Panc1 (cell line): Measurements from ENCODE around the gene DLK2. TPM values are rescaled to one million over a fixed set of nuclear protein-coding genes. Genes with fewer than 3 reads are reported as not detected.
"Not testable (repeated sequence)": the region's sequence is repeated elsewhere in the genome, so short reads cannot be mapped to it uniquely, and the experiment has no call there.

Experiments
- ATAC-seq: fragments of 200-7000 bp; cut with Tn5 transposase; 2 replicates; pipeline ENCODE4 v1.9.1; 2020; ENCODE audit warnings: mild to moderate bottlenecking, moderate library complexity
- BruUV-seq: library from RNA; stranded (reverse); fragments of 400-500 nt; replicated peaks from 2 replicates; lab custom pipeline; 2021; lab: Mats Ljungman, UMichigan
- CTCF ChIA-PET: fragments of 300-600 bp; sonication (Branson Sonifier 250); formaldehyde crosslinking; loops from one replicate; lab custom pipeline; 2022; ENCODE audit warnings: antibody characterized with exemption; lab: Charles Lee
- POLR2A ChIA-PET: fragments of 300-600 bp; sonication (Branson Sonifier 250); formaldehyde crosslinking; loops from one replicate; lab custom pipeline; 2022; ENCODE audit warnings: antibody characterized with exemption; lab: Charles Lee
- DNase-seq: peaks from one replicate; pipeline ENCODE4 v3.0.0-alpha.2; 2010; ENCODE audit warnings: low read depth, low spot score
- H3K27ac ChIP-seq: 2 replicates; pipeline ENCODE4 v1.5.1; 2011; ENCODE audit warnings: mild to moderate bottlenecking, low read length, inconsistent platforms
- H3K27me3 ChIP-seq: fragments of 200-500 bp; sonication (Bioruptor generic); 2 replicates; pipeline ENCODE4 v1.6.0; 2014; ENCODE audit warnings: low read length, inconsistent platforms; ENCODE audit not compliant: control insufficient read depth, insufficient read depth
- H3K36me3 ChIP-seq: fragments of 200-500 bp; sonication (Bioruptor generic); 2 replicates; pipeline ENCODE4 v1.5.1; 2014; ENCODE audit warnings: inconsistent platforms, mild to moderate bottlenecking, low read length, moderate library complexity; ENCODE audit not compliant: control insufficient read depth, insufficient read depth
- H3K4me1 ChIP-seq: 2 replicates; pipeline ENCODE4 v1.5.1; 2011; ENCODE audit warnings: inconsistent platforms, mild to moderate bottlenecking, low read length, moderate library complexity; ENCODE audit not compliant: control insufficient read depth, insufficient read depth
- H3K4me3 ChIP-seq, 2 experiments: 2 replicates each; pipeline ENCODE4 v1.5.1; 2011 to 2012; ENCODE audit warnings: low read depth in 2 of 2, low read length in 2 of 2, mild to moderate bottlenecking in 2 of 2, inconsistent platforms in 1 of 2, moderate library complexity in 1 of 2
- H3K9me3 ChIP-seq: fragments of 200-500 bp; sonication (Bioruptor generic); 2 replicates; pipeline ENCODE4 v1.5.1; 2014; ENCODE audit warnings: low read depth, mild to moderate bottlenecking, inconsistent platforms, low read length, moderate library complexity; ENCODE audit not compliant: control insufficient read depth, insufficient read depth
- POLR2AphosphoS5 ChIP-seq: IDR thresholded peaks from 2 replicates; pipeline ENCODE4 v1.6.1; 2012; ENCODE audit warnings: mild to moderate bottlenecking, low read depth, low read length, moderate library complexity
- SIN3A ChIP-seq: IDR thresholded peaks from 2 replicates; pipeline ENCODE4 v1.6.1; 2012; ENCODE audit warnings: low read depth, mild to moderate bottlenecking, low read length, moderate library complexity, borderline replicate concordance; ENCODE audit not compliant: insufficient read depth
- TCF7L2 ChIP-seq: IDR thresholded peaks from 2 replicates; pipeline ENCODE4 v1.6.1; 2011; ENCODE audit warnings: mild to moderate bottlenecking, low read depth, low read length, inconsistent platforms
- in situ Hi-C: cut with HindIII; loops from 2 replicates; pipeline ENCODE4 v1.10.0; 2016; ENCODE audit warnings: low sequenced_read_pairs, low pct_unique_long_range_greater_than_20kb
- intact Hi-C: fragments of 100-400 bp; cut with micrococcal nuclease; formaldehyde crosslinking; loops from one replicate; pipeline ENCODE4 v1.10.0; 2022; ENCODE audit not compliant: unreplicated experiment
- total RNA-seq: library from RNA; stranded (reverse); gene quantifications from one replicate; pipeline ENCODE4 v1.2.1, GENCODE V29; 2021; ENCODE audit not compliant: unreplicated experiment
- TF ChIP-seq, protein P1 (sequence below), 2 experiments: IDR thresholded peaks; 2 replicates each; pipeline ENCODE4 v1.6.1; 2011 to 2012; ENCODE audit warnings: low read depth in 2 of 2, control low read depth in 1 of 2, low read length in 1 of 2, mild to moderate bottlenecking in 1 of 2, moderate library complexity in 1 of 2; ENCODE audit not compliant: insufficient read depth in 1 of 2
- TF ChIP-seq, protein P2 (sequence below): fragments of 450-650 bp; IDR thresholded peaks from 2 replicates; pipeline ENCODE4 v1.5.1; 2017; ENCODE audit warnings: mild to moderate bottlenecking

DLK2 gene
- total RNA-seq, 1 experiment from 2014 or later = 19.1 TPM

DNA sequence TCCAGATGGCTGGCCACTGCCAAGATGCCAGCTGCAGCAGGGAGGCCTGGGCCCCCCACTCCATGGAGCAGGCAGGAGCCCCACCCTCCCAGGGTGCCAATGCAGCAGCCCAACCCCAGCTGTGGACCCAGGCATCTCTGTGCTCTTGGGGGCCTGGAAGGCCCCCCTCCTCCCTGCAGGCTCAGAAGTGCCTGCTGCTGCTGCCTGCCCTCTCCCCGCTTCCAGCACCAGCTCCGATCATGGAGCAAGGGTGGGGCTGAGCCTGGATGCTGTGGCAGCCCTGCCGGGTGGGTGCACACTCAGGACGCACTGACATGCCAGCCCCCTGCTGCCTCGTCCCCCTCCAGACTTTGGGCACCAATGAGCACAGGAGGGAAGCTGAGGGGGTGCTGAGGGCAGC, 42.8 kb downstream of the DLK2 start:
- in situ Hi-C loops (no loop called here), intact Hi-C loops (loop anchor here (5.0 kb wide), 1 partner anchor 1060 kb away; no protein-coding TSS in a partner anchor)
- ChIA-PET CTCF (no interaction called here), POLR2A (no interaction called here)
- Histone ChIP-seq H3K9me3 (no peaks in the 10 kb centered on the region), H3K36me3 (no peaks in the 10 kb centered on the region), H3K4me3 (no peak overlapping the region), H3K27me3 (no peaks in the 10 kb centered on the region), H3K27ac (no peak overlapping the region), H3K4me1 (no peaks in the 10 kb centered on the region)
- ATAC-seq = no peak
- DNase-seq = no peak
- TF ChIP-seq, protein P1, sequence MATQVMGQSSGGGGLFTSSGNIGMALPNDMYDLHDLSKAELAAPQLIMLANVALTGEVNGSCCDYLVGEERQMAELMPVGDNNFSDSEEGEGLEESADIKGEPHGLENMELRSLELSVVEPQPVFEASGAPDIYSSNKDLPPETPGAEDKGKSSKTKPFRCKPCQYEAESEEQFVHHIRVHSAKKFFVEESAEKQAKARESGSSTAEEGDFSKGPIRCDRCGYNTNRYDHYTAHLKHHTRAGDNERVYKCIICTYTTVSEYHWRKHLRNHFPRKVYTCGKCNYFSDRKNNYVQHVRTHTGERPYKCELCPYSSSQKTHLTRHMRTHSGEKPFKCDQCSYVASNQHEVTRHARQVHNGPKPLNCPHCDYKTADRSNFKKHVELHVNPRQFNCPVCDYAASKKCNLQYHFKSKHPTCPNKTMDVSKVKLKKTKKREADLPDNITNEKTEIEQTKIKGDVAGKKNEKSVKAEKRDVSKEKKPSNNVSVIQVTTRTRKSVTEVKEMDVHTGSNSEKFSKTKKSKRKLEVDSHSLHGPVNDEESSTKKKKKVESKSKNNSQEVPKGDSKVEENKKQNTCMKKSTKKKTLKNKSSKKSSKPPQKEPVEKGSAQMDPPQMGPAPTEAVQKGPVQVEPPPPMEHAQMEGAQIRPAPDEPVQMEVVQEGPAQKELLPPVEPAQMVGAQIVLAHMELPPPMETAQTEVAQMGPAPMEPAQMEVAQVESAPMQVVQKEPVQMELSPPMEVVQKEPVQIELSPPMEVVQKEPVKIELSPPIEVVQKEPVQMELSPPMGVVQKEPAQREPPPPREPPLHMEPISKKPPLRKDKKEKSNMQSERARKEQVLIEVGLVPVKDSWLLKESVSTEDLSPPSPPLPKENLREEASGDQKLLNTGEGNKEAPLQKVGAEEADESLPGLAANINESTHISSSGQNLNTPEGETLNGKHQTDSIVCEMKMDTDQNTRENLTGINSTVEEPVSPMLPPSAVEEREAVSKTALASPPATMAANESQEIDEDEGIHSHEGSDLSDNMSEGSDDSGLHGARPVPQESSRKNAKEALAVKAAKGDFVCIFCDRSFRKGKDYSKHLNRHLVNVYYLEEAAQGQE (IDR thresholded peaks at IDR 0.05; ENCODE audit: insufficient read depth in 1 of 2, low read depth in 2 of 2, low read length in 1 of 2) = no peak
- TF ChIP-seq POLR2AphosphoS5 (no peak), SIN3A (no peak), TCF7L2 (no peak)
- TF ChIP-seq, protein P2, sequence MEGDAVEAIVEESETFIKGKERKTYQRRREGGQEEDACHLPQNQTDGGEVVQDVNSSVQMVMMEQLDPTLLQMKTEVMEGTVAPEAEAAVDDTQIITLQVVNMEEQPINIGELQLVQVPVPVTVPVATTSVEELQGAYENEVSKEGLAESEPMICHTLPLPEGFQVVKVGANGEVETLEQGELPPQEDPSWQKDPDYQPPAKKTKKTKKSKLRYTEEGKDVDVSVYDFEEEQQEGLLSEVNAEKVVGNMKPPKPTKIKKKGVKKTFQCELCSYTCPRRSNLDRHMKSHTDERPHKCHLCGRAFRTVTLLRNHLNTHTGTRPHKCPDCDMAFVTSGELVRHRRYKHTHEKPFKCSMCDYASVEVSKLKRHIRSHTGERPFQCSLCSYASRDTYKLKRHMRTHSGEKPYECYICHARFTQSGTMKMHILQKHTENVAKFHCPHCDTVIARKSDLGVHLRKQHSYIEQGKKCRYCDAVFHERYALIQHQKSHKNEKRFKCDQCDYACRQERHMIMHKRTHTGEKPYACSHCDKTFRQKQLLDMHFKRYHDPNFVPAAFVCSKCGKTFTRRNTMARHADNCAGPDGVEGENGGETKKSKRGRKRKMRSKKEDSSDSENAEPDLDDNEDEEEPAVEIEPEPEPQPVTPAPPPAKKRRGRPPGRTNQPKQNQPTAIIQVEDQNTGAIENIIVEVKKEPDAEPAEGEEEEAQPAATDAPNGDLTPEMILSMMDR = no peak
- BruUV-seq = no TSS peak

DNA sequence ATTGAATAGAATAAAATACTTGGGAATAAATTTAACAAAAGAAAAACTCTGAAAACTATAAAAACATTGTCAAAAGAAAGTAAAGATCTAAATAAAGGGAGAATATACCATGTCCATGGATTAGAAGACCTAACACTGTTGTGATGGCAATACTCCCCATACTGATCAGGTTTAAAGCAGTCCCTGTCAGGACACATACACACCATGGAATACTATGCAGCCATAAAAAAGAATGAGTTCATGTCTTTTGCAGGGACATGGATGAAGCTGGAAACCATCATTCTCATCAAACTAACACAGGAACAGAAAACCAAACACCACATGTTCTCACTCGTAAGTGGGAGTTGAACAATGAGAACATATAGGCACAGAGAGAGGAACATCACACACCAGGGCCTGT, 44.6 kb downstream of the DLK2 start:
- H3K36me3 ChIP-seq, BruUV-seq, H3K27me3 ChIP-seq, in situ Hi-C loops, H3K9me3 ChIP-seq, POLR2A ChIA-PET, H3K4me3 ChIP-seq, H3K27ac ChIP-seq, H3K4me1 ChIP-seq, DNase-seq, CTCF ChIA-PET, ATAC-seq: not testable (repeated sequence)
- intact Hi-C loops = loop anchor here (5.0 kb wide), 1 partner anchor 1062 kb away; no protein-coding TSS in a partner anchor

DNA sequence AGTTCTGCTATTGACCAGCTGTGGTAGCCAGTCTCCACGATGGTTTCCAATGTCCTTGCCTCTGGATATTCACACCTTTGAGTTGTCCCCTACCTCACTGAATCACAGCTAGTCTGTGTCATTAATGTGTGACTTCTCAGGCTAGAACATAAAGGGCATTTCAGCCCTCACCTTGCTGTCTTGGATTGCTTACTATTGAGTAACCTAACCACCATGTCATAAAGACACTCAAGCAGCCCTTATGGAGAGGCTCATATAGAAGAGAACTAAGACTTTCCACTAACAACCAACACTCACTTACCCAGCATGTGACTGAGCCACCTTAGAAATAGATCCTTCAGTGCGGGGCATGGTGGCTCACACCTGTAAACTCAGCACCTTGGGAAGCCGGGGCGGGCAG, 47.1 kb downstream of the DLK2 start:
- TF ChIP-seq TCF7L2 (no peak), POLR2AphosphoS5 (no peak), SIN3A (no peak)
- TF ChIP-seq, protein P1 (IDR thresholded peaks at IDR 0.05; ENCODE audit: insufficient read depth in 1 of 2, low read depth in 2 of 2, low read length in 1 of 2) = no peak
- TF ChIP-seq, protein P2 = no peak
- DNase-seq = no peak
- H3K27ac ChIP-seq = no peak overlapping the region
- CTCF ChIA-PET = no interaction called here
- no peaks in the 10 kb centered on the region for H3K36me3 ChIP-seq
- POLR2A ChIA-PET = no interaction called here
- no peak overlapping the region for H3K4me3 ChIP-seq
- no peaks in the 10 kb centered on the region for H3K4me1 ChIP-seq
- H3K9me3 ChIP-seq = no peaks in the 10 kb centered on the region
- intact Hi-C loops = no loop called here
- no peak for ATAC-seq
- peaks cover 3% of the 10 kb centered on the region; the same call in 1 of the 2 replicates for H3K27me3 ChIP-seq
- no TSS peak for BruUV-seq
- in situ Hi-C loops = no loop called here
